B cell (primary cell): ENCODE data around the gene SASH1. TPM values are rescaled to one million over a fixed set of nuclear protein-coding genes. Genes with fewer than 3 reads are reported as not detected.

ENCODE experiments used
- ATAC-seq: fragments of 200-7000 bp; cut with Tn5 transposase; one replicate; pipeline ENCODE4 v1.10.0; 2021; ENCODE audit warnings: low read depth, mild to moderate bottlenecking, moderate number of reproducible peaks, moderate library complexity
- CTCF ChIA-PET: fragments of 350-600 bp; sonication (Branson Sonifier 250); formaldehyde crosslinking; loops from one replicate; lab custom pipeline; 2021; ENCODE audit warnings: antibody characterized with exemption, inconsistent platforms; lab: Charles Lee
- POLR2A ChIA-PET: fragments of 350-600 bp; sonication (Branson Sonifier 250); formaldehyde crosslinking; loops from one replicate; lab custom pipeline; 2021; ENCODE audit warnings: antibody characterized with exemption; lab: Charles Lee
- DNase-seq: peaks from one replicate; pipeline ENCODE4 v3.0.0; 2013
- H2AFZ ChIP-seq: 2 replicates; pipeline ENCODE4 v1.6.1; 2012; ENCODE audit warnings: mild to moderate bottlenecking, low read depth, low read length; ENCODE audit not compliant: insufficient read depth, poor library complexity, severe bottlenecking
- H3K27ac ChIP-seq, 2 donors: 1 replicate in 1 of 2; 2 replicates in 1 of 2; pipeline ENCODE4 v1.5.1; 2012 to 2013; ENCODE audit warnings: low read length in 2 of 2, mild to moderate bottlenecking in 2 of 2, moderate library complexity in 1 of 2
- H3K27me3 ChIP-seq, 4 experiments: fragments of 200-600 bp in 1 of 4; sonication (generic) in 1 of 4; replicated peaks in 1 of 4; 1 replicate in 2 of 4; 2 replicates in 2 of 4; pipeline versions ENCODE4 v1.6.1 to v1.7.0; 2013 to 2016; ENCODE audit warnings: low read length in 3 of 4, mild to moderate bottlenecking in 2 of 4, mixed read lengths in 1 of 4, moderate library complexity in 1 of 4; ENCODE audit not compliant: insufficient read depth in 4 of 4, control insufficient read depth in 3 of 4; ENCODE audit errors: control extremely low read depth in 1 of 4
- H3K36me3 ChIP-seq, 2 experiments: replicated peaks in 1 of 2; 1 replicate in 1 of 2; 2 replicates in 1 of 2; pipeline versions ENCODE4 v1.6.1 to v1.7.1; 2013; ENCODE audit warnings: low read length in 1 of 2; ENCODE audit not compliant: insufficient read depth in 2 of 2, control insufficient read depth in 1 of 2; ENCODE audit errors: control extremely low read depth in 1 of 2, extremely low read depth in 1 of 2
- H3K4me1 ChIP-seq, 2 donors: fragments of 200-600 bp in 1 of 2; sonication (generic) in 1 of 2; 1 replicate in 1 of 2; 2 replicates in 1 of 2; pipeline versions ENCODE4 v1.5.1 to v1.6.1; 2013 to 2017; ENCODE audit warnings: low read length in 2 of 2; ENCODE audit not compliant: control insufficient read depth in 2 of 2, insufficient read depth in 2 of 2
- H3K4me2 ChIP-seq: replicated peaks from 2 replicates; pipeline ENCODE3; 2012; ENCODE audit warnings: mild to moderate bottlenecking, low read depth, low read length; ENCODE audit not compliant: poor library complexity, severe bottlenecking
- H3K4me3 ChIP-seq, 5 experiments: fragments of 200-600 bp in 1 of 5; sonication (generic) in 1 of 5; 1 replicate in 3 of 5; 2 replicates in 2 of 5; pipeline versions ENCODE4 v1.5.1 to v1.7.0; 2011 to 2016; ENCODE audit warnings: low read length in 4 of 5, mild to moderate bottlenecking in 4 of 5, low read depth in 2 of 5, control low read depth in 1 of 5, moderate library complexity in 1 of 5; ENCODE audit not compliant: insufficient read depth in 1 of 5; ENCODE audit errors: control extremely low read depth in 1 of 5, extremely low read depth in 1 of 5
- H3K79me2 ChIP-seq: fragments of 200-600 bp; sonication (generic); one replicate; pipeline ENCODE4 v1.6.0; 2016; ENCODE audit warnings: low read length; ENCODE audit not compliant: control insufficient read depth, insufficient read depth
- H3K9ac ChIP-seq: fragments of 200-600 bp; sonication (generic); 2 replicates; pipeline ENCODE4 v1.6.1; 2017; ENCODE audit warnings: mild to moderate bottlenecking, low read length, moderate library complexity
- H3K9me3 ChIP-seq, 3 donors: one replicate each; pipeline versions ENCODE4 v1.6.1 to v1.7.1; 2013; ENCODE audit warnings: low read length in 2 of 3; ENCODE audit not compliant: control insufficient read depth in 2 of 3, insufficient read depth in 1 of 3; ENCODE audit errors: control extremely low read depth in 1 of 3
- H4K20me1 ChIP-seq: 2 replicates; pipeline ENCODE4 v1.6.0; 2012; ENCODE audit warnings: mild to moderate bottlenecking, low read length; ENCODE audit not compliant: insufficient read depth, control insufficient read depth, poor library complexity, severe bottlenecking
- H3K27ac Mint-ChIP-seq: one replicate; pipeline ENCODE4 v1.8.0; 2021; ENCODE audit warnings: mixed read lengths
- H3K27me3 Mint-ChIP-seq: one replicate; pipeline ENCODE4 v1.8.0; 2021; ENCODE audit warnings: mixed read lengths
- H3K4me1 Mint-ChIP-seq: one replicate; pipeline ENCODE4 v1.8.0; 2021; ENCODE audit warnings: mixed read lengths
- H3K4me3 Mint-ChIP-seq: one replicate; pipeline ENCODE4 v1.8.0; 2021; ENCODE audit warnings: mixed read lengths
- H3K9me3 Mint-ChIP-seq: one replicate; pipeline ENCODE4 v1.8.0; 2022; ENCODE audit warnings: mixed read lengths; ENCODE audit not compliant: insufficient read depth
- CTCF ChIP-seq: fragments of 200-600 bp; IDR thresholded peaks from one replicate; pipeline ENCODE4 v1.8.0; 2022; ENCODE audit warnings: antibody characterized with exemption, mild to moderate bottlenecking
- EZH2 ChIP-seq: IDR thresholded peaks from 2 replicates; pipeline ENCODE4 v1.6.1; 2012; ENCODE audit warnings: borderline replicate concordance, low read depth, mild to moderate bottlenecking, moderate library complexity, low read length; ENCODE audit not compliant: insufficient read depth, poor library complexity, severe bottlenecking
- WGBS: methylation state at CpG from one replicate; pipeline ENCODE4 v1.1.5; 2013; ENCODE audit warnings: missing lambda C conversion rate; ENCODE audit not compliant: insufficient coverage; 5-methylcytosine and 5-hydroxymethylcytosine counted together
- intact Hi-C: fragments of 100-400 bp; cut with micrococcal nuclease; formaldehyde crosslinking; loops from one replicate; pipeline ENCODE4 v1.10.0; 2022
- polyA plus RNA-seq: library from polyadenylated mRNA; depleted of rRNA; stranded (reverse); fragments of >200 nt; gene quantifications from 2 replicates; pipeline ENCODE4 v1.2.3, GENCODE V29; 2012
- total RNA-seq, 2 donors: library from RNA; stranded (reverse); fragments of 120-200 nt in 1 of 2; gene quantifications; 1 replicate in 1 of 2; 2 replicates in 1 of 2; pipeline versions ENCODE4 v1.2.3 to v1.2.4, GENCODE V29; 2013 to 2022

The SASH1 gene
- total and polyA plus RNA-seq, 2 donors (not counting 1 experiment from before 2014, with no cell fraction given): 0.01 to 0.07 TPM

DNA sequence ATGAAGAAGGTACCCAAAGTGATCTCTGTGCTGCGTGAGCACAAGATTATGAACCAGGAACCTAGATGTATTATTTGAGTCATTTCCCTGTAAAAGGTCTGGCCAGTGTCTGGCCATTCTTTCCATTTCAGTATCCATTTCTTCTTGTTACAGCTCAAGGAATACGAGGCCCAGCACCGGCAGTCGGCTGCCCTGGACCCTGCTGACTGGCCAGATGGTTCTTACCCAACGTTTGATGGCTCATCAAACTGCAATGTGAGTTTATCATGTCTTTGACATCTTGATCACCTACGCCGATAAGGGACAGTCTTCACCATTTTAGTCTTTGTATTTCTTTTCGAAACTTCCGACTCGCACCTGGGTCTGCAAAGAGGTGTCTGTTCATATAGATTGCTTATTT is 144.8 kb downstream of the SASH1 start:
- DNase-seq (no peak), ATAC-seq (no peak)
- no peak overlapping the region for H3K27ac Mint-ChIP-seq
- CTCF ChIA-PET: no interaction called here
- Histone ChIP-seq H3K4me2 (no peak overlapping the region), H3K36me3 (no peaks in the 10 kb centered on the region), H3K9ac (no peak overlapping the region), H3K79me2 (no peaks in the 10 kb centered on the region), H2AFZ (no peak overlapping the region), H3K9me3 (no peaks in the 10 kb centered on the region), H3K27ac (no peak overlapping the region), H3K4me1 (no peaks in the 10 kb centered on the region), H3K27me3 (peaks cover 0 to 8% (median 0%) of the 10 kb centered on the region in 4 experiments), H4K20me1 (no peaks in the 10 kb centered on the region), H3K4me3 (no peak overlapping the region)
- POLR2A ChIA-PET: no interaction called here
- H3K9me3 Mint-ChIP-seq: no peaks in the 10 kb centered on the region
- no peaks in the 10 kb centered on the region for H3K4me1 Mint-ChIP-seq
- TF ChIP-seq CTCF (no peak), EZH2 (no peak)
- no peak overlapping the region for H3K4me3 Mint-ChIP-seq
- H3K27me3 Mint-ChIP-seq: peaks cover 14% of the 10 kb centered on the region
- WGBS: 71% methylated on average over 5 of the region's 10 CpGs
- intact Hi-C loops: no loop called here

- no peaks in the 10 kb centered on the region for H3K4me1 Mint-ChIP-seq
- ATAC-seq (no peak), DNase-seq (no peak)
- CTCF ChIA-PET: no interaction called here
- Histone ChIP-seq H3K27me3 (peaks cover 0 to 4% (median 0%) of the 10 kb centered on the region in 4 experiments), H4K20me1 (no peaks in the 10 kb centered on the region), H3K36me3 (no peaks in the 10 kb centered on the region), H3K9ac (no peak overlapping the region), H3K79me2 (no peaks in the 10 kb centered on the region), H3K4me3 (no peak overlapping the region), H3K27ac (no peak overlapping the region), H3K4me1 (no peaks in the 10 kb centered on the region), H3K4me2 (no peak overlapping the region), H3K9me3 (no peaks in the 10 kb centered on the region), H2AFZ (no peak overlapping the region)
- no CpG with 5 or more reads among the region's 6 CpGs for WGBS
- POLR2A ChIA-PET: no interaction called here
- no peaks in the 10 kb centered on the region for H3K9me3 Mint-ChIP-seq
- H3K27ac Mint-ChIP-seq: no peak overlapping the region
- intact Hi-C loops: no loop called here
- peaks cover 16% of the 10 kb centered on the region for H3K27me3 Mint-ChIP-seq
- H3K4me3 Mint-ChIP-seq: no peak overlapping the region
- TF ChIP-seq EZH2: no peak
- no peak for TF ChIP-seq CTCF
These were observed 149.1 kb downstream of the SASH1 start for GRCh38 chr6:148491638-148492251.
